ENCODE results near the gene NACC2. TPM values are rescaled to one million over a fixed set of nuclear protein-coding genes. Genes with fewer than 3 reads are reported as not detected.

The NACC2 gene
- total RNA-seq, 4 donors from 2014 or later, result 15.0 to 35.2 (median 20.7) TPM

- TF ChIP-seq CTCF (IDR thresholded peaks at IDR 0.05; ENCODE audit: low read depth), result no peak
Measured at GRCh38 chr9:136010615-136011361, 84.3 kb downstream of the NACC2 start.

GRCh38 chr9:136010176-136010575, 84.9 kb downstream of the NACC2 start:
- no peak for TF ChIP-seq CTCF (IDR thresholded peaks at IDR 0.05; ENCODE audit: low read depth)

GRCh38 chr9:136009516-136009915, 85.6 kb downstream of the NACC2 start:
- no peak for TF ChIP-seq CTCF (IDR thresholded peaks at IDR 0.05; ENCODE audit: low read depth)

- TF ChIP-seq CTCF (IDR thresholded peaks at IDR 0.05; ENCODE audit: low read depth), result no peak
Measured at GRCh38 chr9:136008693-136008997, 86.4 kb downstream of the NACC2 start.

GRCh38 chr9:136007934-136008692, 87.0 kb downstream of the NACC2 start:
- TF ChIP-seq CTCF (IDR thresholded peaks at IDR 0.05; ENCODE audit: low read depth), result no peak

- TF ChIP-seq CTCF (IDR thresholded peaks at IDR 0.05; ENCODE audit: low read depth), result no peak
Measured at GRCh38 chr9:136007276-136007933, 87.7 kb downstream of the NACC2 start.

GRCh38 chr9:136006169-136006568, 88.9 kb downstream of the NACC2 start:
- TF ChIP-seq CTCF (IDR thresholded peaks at IDR 0.05; ENCODE audit: low read depth), result no peak
